GM11168 (cell line): ENCODE results near the gene OPTC.
"Not testable (repeated sequence)": the region's sequence is repeated elsewhere in the genome, so short reads cannot be mapped to it uniquely, and the experiment has no call there.

Experiments used
- in situ Hi-C: fragments of 300-500 bp; cut with MboI; formaldehyde crosslinking; loops from one replicate; pipeline ENCODE4 v1.12.0; 2022; ENCODE audit warnings: low sequenced_read_pairs; ENCODE audit not compliant: unreplicated experiment

The OPTC gene

DNA sequence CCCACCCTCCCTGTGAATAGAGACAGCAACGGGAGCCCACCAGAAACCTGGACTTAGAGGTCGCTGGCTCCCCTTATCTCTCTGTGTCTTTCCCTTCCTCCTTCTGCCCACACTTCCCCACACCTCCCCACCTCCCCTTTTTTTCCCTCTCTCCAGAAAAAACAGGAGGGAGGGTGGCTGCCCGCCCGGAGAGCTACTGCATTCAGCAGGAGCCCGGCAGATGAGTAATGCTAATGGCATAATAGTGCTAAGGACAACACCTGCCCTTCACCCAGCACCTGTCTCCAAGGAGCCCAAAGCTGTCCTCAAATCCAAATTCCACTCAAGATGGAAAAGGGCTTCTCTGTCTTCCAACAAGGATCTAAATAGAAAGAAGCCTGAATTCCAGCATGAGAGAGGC is 29.7 kb upstream of the OPTC start:
- in situ Hi-C loops = no loop called here

DNA sequence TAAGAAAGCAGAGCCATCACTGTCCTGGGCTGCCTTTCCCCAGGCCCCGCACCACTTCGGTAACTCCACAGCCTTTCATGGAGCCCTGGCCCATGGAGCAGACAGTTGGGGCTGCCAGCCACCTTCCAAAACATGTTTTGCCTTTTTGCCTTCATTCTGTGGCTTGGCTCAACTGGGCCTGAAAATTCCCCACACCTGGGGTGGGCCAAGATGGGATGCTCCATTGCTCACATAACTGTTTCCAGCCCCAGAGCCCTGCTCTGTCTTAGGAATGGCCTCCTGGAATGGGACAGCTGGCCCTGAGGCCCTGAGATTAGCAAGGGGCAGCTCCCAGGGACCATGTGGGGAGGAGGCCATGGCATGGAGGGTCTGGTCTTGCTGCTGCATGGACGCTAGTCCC is 29.2 kb upstream of the OPTC start:
- in situ Hi-C loops = no loop called here

DNA sequence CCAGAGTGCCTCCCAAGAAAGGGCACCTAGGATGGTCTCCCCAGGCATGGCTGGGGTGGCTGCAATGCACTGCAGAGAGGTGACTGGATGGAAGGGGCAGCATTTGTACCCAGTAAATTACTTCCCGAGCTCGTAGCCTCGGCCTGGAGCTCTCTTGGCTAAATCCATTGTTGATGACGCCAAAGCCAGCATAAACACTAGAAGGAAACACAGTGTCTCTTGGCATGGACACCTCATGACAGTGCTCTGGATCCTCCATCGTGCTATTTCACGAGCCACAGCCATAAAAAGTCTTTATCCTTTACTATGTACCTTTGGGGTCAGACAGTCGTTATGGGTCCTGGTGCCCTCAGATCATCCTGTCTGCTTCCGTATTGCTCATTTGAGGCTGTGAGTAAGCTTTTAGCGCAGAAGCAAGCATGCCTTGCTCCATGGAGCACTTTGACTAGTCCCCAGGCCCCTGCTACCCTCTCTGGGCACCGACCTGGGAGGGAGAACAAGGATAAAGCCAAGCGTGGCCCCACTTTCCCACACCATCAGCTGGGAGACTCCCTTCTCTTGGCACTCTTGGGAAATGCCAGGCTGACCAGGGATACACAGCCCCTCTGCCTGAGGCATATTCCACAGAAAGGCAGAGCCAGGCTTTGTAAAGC is 28.7 kb upstream of the OPTC start:
- in situ Hi-C loops = no loop called here

DNA sequence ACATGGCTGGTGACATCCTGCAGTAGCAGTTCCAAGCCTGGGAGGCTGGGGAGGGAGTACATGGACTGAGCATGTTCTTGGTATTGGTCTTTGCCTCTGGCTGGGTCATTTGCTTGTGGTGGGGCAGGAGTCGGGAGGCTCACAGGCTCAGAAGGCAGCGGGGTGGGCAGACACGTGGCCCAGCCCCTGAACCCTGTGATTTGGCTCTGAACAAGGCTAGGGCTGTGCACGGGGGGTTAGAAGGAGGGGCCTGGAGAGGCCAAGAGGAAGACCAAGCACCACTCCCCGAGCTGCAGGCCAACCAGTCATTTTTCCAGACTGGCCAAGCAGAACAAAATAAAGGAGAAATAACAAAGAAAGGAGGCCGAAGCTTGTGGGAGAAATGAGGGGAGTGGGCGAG is 28.0 kb upstream of the OPTC start:
- in situ Hi-C loops = no loop called here

DNA sequence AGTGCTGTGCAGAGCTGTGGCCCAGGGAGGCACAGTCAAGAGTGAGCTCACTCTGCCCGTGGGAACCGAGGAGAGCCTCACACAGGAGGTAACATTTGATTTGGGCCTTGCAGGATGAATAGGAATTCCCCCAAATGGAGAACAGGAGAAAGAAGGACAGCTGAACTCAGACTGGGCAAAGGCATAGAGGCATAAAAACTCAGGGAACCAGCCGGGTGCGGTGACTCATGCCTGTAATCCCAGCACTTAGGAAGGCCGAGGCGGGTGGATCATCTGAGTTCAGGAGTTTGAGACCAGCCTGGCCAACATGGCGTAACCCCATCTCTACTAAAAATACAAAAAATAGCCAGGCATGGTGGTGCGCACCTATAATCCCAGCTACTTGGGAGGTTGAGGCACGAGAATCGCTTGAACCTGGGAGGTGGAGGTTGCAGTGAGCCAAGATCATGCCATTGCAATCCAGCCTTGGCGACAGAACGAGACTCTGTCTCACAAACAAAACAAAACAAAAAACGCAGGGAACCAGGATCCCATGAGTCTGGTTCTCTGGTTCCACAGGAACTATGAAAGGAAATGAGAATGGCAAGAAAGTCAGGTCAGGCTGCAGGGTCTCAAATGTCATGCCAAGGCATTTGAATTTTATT is 26.9 kb upstream of the OPTC start:
- in situ Hi-C loops = not testable (repeated sequence)

- in situ Hi-C loops = no loop called here
These were observed 26.4 kb upstream of the OPTC start for GRCh38 chr1:203467550-203467921.

- in situ Hi-C loops = no loop called here
These were observed 25.6 kb upstream of the OPTC start for GRCh38 chr1:203468326-203468725.

DNA sequence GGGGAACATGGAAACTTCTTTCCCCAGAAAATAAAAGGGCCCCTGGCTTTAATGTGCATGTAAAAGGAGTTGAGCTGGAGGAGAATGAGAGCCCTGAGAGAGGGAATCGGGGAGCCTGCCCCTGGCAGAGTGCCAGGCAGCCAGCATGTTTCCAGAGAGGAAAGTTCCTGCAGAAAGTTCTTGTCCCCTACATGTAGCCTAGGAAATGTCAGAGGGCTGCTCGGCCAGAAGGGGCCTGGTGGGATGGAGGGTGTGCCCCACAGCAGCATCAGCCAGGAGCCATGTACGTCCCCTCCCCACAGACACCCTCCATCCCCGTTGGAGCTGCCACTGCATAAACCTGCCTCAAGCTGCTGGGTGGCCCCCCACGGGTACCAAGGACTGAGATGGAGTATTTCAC is 23.7 kb upstream of the OPTC start:
- in situ Hi-C loops = no loop called here

DNA sequence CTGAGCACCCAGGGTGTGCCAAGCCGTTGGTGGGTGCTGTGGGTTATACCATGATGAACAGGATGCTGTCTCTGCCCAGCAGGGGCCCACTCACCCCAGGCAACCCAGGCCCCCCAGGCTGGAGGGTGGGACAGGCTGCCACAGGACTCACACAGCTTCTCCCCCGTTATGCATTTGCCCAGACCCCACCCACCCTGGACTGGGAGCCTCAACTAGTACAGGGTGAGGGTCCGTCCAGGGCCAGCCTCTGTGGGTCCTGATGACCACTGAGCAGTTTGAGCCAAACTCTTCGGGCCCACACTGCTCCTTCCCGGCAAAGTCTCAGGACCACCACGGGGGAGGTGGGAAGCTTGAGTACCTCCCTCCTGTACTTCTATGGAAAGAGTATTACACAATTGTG is 22.1 kb upstream of the OPTC start:
- in situ Hi-C loops = no loop called here

DNA sequence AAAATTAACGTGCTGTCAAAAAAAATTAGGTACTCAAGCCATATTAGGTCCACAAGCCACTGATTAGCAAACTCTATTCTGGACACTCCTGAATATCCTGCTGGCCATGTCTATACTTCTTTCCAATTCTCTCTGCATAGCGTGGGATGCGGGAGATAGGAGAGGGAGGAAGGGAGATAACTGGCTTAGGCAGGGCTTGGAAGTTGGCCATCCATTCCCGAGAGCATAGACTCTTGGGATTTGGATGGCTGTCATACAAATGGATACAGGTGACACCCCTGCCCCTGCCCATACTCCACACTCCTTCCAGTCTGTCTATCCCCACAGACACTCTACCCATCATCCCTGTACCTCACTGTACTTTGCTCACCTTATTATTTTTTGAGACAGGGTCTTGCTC is 20.7 kb upstream of the OPTC start:
- in situ Hi-C loops = no loop called here

GRCh38 chr1:203473781-203474305 is 20.1 kb upstream of the OPTC start:
- in situ Hi-C loops = no loop called here

- in situ Hi-C loops = no loop called here
These were observed 18.7 kb upstream of the OPTC start, which contains the start of gene PRELP for GRCh38 chr1:203475012-203475981. TSS of gene PRELP (plus strand) at chr1:203475806. CDS start at chr1:203483185, 7,379 bp downstream.

DNA sequence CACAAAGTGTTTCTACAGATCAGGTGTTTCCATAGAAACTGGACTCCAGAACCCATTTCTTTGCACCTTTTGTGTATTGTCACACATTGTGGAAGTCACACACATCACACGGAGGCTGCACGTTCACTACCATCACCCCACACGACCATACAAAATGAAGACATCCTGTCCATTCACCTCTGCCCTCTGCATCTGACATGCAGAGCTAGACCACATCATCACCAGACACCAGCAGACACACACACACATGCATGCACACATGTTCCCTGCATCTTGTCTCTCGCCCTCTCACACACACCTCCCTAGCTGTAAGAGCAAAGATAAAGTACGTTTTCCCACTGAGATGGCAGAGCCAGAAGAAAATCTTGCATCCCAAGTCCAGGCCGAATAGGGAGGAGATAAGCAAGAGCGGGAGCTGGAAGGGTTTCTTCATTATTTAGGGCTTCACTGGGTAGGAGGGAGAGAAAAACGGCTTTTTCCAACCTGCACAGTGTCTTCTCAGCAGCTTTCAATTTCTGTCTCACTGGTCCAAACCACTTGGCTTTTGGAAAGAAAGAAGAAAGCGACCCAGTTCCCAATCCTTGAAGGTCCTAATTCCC is 17.6 kb upstream of the OPTC start:
- in situ Hi-C loops = no loop called here

- in situ Hi-C loops = no loop called here
These were observed 16.2 kb upstream of the OPTC start for GRCh38 chr1:203477748-203478147.

DNA sequence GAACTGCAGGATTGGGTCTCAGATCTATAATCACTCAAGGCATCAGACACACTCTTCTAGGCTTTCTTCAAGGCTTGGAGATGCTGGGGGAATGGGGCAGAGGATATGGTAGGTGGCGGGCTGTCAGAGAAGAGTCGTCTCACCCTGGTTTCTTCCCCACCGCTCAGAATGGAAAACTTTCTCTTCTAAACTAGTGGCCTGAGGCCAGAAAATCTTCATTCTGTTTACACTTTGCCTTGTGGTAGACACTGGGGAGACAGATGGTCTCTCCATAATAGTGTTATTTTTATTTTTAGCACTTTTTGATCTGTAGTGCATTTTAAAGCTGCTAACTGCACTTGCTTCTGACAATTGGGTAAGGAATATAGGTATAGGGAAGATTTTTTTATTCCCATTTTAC is 15.7 kb upstream of the OPTC start:
- in situ Hi-C loops = no loop called here

DNA sequence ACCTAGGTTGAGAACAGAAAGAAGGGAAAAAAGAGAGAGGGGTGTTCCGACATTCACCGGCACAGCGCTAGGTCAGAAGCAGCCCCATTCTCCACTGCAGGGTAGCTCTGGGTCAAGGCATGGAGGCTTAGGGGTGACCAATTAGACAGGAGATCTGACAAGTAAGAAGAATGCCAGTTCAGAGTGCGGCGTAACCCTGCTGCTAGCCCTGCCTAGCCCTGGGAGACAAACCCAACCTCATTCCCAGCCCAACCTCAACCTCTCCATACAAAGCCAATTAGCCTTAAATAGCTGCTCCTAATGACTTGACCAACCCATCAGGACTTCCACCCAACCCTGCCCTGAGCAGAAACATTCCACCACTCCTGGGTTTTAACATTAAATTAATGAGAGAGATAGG is 15.0 kb upstream of the OPTC start:
- in situ Hi-C loops = no loop called here

- in situ Hi-C loops = no loop called here
These were observed 14.3 kb upstream of the OPTC start for GRCh38 chr1:203479646-203480045.

DNA sequence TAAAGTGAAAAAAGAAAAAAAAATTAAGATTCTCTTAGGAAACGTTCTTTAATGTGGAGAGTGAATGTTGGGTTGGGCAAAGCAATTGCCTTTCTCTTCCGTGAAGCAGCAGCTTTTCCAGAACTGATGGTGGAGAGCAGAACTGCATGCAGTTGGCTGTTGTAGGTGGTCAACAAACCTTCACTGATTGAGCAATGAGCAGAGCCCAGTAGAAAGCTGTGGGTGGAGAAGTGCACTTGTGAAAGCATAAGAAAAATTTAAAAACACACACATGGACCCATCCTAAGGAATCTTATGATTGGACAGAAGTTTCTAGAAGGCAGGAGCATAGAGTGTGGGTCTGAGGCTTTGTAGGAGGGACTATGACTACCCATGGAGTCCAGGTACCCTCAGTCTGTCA is 13.9 kb upstream of the OPTC start:
- in situ Hi-C loops = no loop called here

- in situ Hi-C loops = no loop called here
These were observed 13.3 kb upstream of the OPTC start for GRCh38 chr1:203480525-203481084.

DNA sequence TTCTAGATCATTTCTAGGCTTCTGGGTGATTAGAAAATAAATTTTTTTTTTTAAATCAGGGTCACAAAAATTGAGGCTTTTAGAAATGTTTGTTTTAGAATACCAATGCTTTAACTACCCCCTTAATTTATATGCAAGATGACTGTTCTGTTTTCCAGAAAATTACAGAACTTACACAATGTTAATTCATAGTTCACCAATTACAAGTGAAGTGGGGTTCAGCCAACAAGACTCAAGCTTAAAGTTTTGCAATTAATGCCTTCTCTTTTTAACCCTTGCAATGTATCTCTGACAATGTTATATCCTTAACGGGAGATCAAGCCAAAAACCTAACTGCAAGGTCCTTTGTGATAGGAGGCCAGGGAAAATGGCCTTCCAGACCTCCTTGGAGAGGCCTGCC is 12.8 kb upstream of the OPTC start:
- in situ Hi-C loops = no loop called here
